ENCODE measurements around the gene VAMP4.

- TF ChIP-seq EP300 (IDR thresholded peaks at IDR 0.05) (no peak), CTCF (IDR thresholded peaks at IDR 0.05) (no peak), POLR2AphosphoS5 (IDR thresholded peaks at IDR 0.05) (no peak)
Measured at GRCh38 chr1:171699531-171699930, 42.3 kb downstream of the VAMP4 start.
